Transverse colon (tissue), 4 donors: Measurements from ENCODE around the gene ZNF273. TPM values are rescaled to one million over a fixed set of nuclear protein-coding genes. Genes with fewer than 3 reads are reported as not detected.

Experiments used
- DNase-seq: peaks from one replicate; pipeline ENCODE4 v3.0.0-alpha.2; 2019
- H3K27ac ChIP-seq, 4 donors: fragments of 200-600 bp; sonication (generic); 2 replicates each; pipeline ENCODE4 v1.5.1; 2016 to 2018; ENCODE audit warnings: inconsistent platforms in 4 of 4
- H3K27me3 ChIP-seq: fragments of 200-600 bp; sonication (generic); 2 replicates; pipeline ENCODE4 v1.5.1; 2017; ENCODE audit warnings: inconsistent platforms
- H3K36me3 ChIP-seq, 4 donors: fragments of 200-600 bp; sonication (generic); 2 replicates each; pipeline ENCODE4 v1.5.1; 2017 to 2019; ENCODE audit warnings: inconsistent platforms in 4 of 4
- H3K4me1 ChIP-seq, 4 donors: fragments of 200-600 bp; sonication (generic); 2 replicates each; pipeline ENCODE4 v1.5.1; 2017 to 2020; ENCODE audit warnings: inconsistent platforms in 4 of 4
- H3K4me3 ChIP-seq, 4 donors: fragments of 200-600 bp; sonication (generic); 1 replicate in 1 of 4; 2 replicates in 3 of 4; pipeline versions ENCODE4 v1.5.1 to v1.6.1; 2017 to 2019; ENCODE audit warnings: inconsistent platforms in 4 of 4
- H3K9me3 ChIP-seq, 2 donors: fragments of 200-600 bp; sonication (generic); 2 replicates each; pipeline ENCODE4 v1.5.1; 2017 to 2019; ENCODE audit warnings: inconsistent platforms in 2 of 2
- EP300 ChIP-seq: sonication (generic); formaldehyde crosslinking; IDR thresholded peaks from one replicate; pipeline ENCODE4 v1.6.1; 2017; ENCODE audit warnings: antibody characterized with exemption, low read depth
- POLR2A ChIP-seq: fragments of 450-650 bp; IDR thresholded peaks from one replicate; pipeline ENCODE4 v1.6.1; 2016; ENCODE audit warnings: antibody characterized with exemption, mild to moderate bottlenecking, moderate library complexity
- POLR2AphosphoS5 ChIP-seq, 3 donors: sonication (generic); formaldehyde crosslinking; IDR thresholded peaks; one replicate each; pipeline ENCODE4 v1.6.1; 2016; ENCODE audit warnings: antibody characterized with exemption in 3 of 3
- WGBS, 2 donors: methylation state at CpG; one replicate each; pipeline ENCODE4 v1.1.5; 2018; ENCODE audit warnings: low coverage in 1 of 2; 5-methylcytosine and 5-hydroxymethylcytosine counted together
- in situ Hi-C, 4 donors: fragments of 200-750 bp; cut with MboI; loops; one replicate each; pipeline versions ENCODE4 v1.15.0 to v1.15.1; 2017; ENCODE audit warnings: low sequenced_read_pairs in 3 of 4, low pct_ligation_motif_present in 1 of 4, low pct_unique_long_range_greater_than_20kb in 1 of 4
- intact Hi-C: fragments of 100-400 bp; cut with DNase I; formaldehyde crosslinking; loops from one replicate; pipeline ENCODE4 v1.15.1; 2023; ENCODE audit warnings: low total_unique reads
- total RNA-seq, 4 donors: library from RNA; depleted of rRNA; stranded (reverse); fragments of >200 nt; gene quantifications; one replicate each; pipeline ENCODE4 v1.1.0, GENCODE V29; 2016
- TF ChIP-seq, protein P1 (sequence below), 5 experiments: fragments of 200-600 bp in 3 of 5; fragments of 450-650 bp in 2 of 5; sonication (generic) in 3 of 5; IDR thresholded peaks; 1 replicate in 2 of 5; 2 replicates in 3 of 5; pipeline ENCODE4 v1.5.1; 2016 to 2017; ENCODE audit warnings: antibody characterized with exemption in 5 of 5, inconsistent platforms in 3 of 5, mild to moderate bottlenecking in 2 of 5, moderate library complexity in 1 of 5

Gene ZNF273
- total RNA-seq, 4 donors from 2014 or later = 4.1 to 14.9 (median 5.7) TPM

DNA sequence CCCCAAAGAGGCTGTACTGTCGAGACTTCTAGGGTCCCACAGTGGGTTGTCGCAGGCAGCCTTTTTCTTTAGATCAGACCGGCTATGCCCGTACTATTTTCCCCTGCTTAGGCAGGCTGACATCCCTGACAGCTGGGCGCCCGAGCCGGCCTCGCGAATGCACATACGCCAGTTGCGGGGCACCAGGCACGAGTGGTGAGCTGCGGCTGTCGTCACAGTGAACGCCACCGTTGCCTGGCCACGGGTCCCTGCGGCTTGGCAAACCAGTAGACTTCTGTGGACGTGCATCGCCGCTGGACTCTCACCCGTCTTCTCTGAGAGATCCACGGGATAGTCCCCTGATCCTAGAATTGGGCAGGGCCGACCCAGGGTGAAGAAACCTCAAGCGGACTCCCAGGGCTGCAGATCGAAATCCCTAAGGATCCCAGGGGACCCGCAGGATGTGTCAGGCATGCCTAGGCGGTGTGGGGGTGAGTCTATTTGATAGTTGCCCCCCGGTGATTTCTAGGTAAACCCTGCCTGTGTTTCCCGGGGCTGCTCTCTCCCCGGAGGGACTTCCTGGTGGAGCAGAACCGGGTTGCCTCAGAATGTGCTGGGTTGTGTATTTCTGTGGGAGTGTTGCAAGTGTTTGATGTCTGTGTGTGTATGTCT, 33.0 kb upstream of the ZNF273 start:
- Histone ChIP-seq H3K27me3 (no peaks in the 10 kb centered on the region), H3K36me3 (no peaks in the 10 kb centered on the region), H3K4me3 (no peak overlapping the region), H3K9me3 (no peaks in the 10 kb centered on the region), H3K27ac (no peak overlapping the region), H3K4me1 (no peaks in the 10 kb centered on the region)
- WGBS, 2 donors = 92 to 93% methylated on average over 5 to 32 of the region's 32 CpGs
- DNase-seq = no peak
- TF ChIP-seq POLR2AphosphoS5 (IDR thresholded peaks at IDR 0.05) = no peak
- TF ChIP-seq EP300 = no peak
- no peak for TF ChIP-seq POLR2A
- TF ChIP-seq, protein P1, sequence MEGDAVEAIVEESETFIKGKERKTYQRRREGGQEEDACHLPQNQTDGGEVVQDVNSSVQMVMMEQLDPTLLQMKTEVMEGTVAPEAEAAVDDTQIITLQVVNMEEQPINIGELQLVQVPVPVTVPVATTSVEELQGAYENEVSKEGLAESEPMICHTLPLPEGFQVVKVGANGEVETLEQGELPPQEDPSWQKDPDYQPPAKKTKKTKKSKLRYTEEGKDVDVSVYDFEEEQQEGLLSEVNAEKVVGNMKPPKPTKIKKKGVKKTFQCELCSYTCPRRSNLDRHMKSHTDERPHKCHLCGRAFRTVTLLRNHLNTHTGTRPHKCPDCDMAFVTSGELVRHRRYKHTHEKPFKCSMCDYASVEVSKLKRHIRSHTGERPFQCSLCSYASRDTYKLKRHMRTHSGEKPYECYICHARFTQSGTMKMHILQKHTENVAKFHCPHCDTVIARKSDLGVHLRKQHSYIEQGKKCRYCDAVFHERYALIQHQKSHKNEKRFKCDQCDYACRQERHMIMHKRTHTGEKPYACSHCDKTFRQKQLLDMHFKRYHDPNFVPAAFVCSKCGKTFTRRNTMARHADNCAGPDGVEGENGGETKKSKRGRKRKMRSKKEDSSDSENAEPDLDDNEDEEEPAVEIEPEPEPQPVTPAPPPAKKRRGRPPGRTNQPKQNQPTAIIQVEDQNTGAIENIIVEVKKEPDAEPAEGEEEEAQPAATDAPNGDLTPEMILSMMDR (IDR thresholded peaks at IDR 0.05) = no peak
- in situ Hi-C loops (no loop called here), intact Hi-C loops (no loop called here)

DNA sequence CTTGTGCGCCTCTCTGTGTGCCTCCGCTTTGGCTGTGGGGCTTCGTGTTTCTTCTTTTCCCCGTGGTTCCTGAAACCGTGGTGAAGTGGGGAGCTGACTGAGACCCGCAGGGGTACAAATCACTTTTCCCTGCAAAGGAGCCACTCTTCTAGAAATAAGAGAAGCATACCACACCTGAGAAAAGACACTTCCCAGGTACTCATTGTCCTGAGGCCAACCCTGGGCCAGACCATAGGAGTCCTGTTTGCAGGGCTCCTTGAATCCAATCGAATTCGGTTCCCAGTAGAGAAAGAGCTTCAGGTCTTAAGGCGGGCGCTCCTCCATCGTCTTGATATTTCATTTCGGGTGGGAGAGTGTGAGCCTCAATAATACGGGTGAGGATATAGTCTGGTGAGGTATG, 32.4 kb upstream of the ZNF273 start:
- Histone ChIP-seq H3K36me3 (no peaks in the 10 kb centered on the region), H3K4me1 (no peaks in the 10 kb centered on the region), H3K9me3 (no peaks in the 10 kb centered on the region), H3K27me3 (no peaks in the 10 kb centered on the region), H3K27ac (no peak overlapping the region), H3K4me3 (no peak overlapping the region)
- 90% methylated on average over 13 of the region's 13 CpGs; no CpG with 5 or more reads in 1 of the 2 donors for WGBS, 2 donors
- in situ Hi-C loops (no loop called here), intact Hi-C loops (no loop called here)
- no peak for DNase-seq
- no peak for TF ChIP-seq EP300
- TF ChIP-seq POLR2A = no peak
- TF ChIP-seq, protein P1 (IDR thresholded peaks at IDR 0.05) = no peak
- TF ChIP-seq POLR2AphosphoS5 (IDR thresholded peaks at IDR 0.05) = no peak

DNA sequence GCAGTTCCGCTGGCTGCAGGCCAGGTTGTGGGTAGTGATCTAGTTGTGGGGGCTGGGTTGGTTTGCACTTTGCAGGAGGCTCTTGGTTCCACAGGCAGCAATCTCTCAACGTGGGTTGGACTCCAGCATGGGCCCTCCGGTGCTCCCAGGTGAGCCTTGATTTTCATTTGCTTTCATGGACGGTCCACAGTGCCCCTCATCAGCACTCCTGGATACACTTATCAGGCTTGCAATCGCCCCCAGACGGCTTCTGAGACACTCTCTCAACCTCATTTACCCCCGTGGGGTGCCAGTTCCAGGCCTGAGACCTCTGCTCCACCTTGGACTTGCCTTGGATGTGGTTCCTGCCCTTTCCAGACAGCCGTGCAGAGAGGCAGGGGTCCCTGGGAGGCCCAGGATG, 31.3 kb upstream of the ZNF273 start:
- Histone ChIP-seq H3K9me3 (no peaks in the 10 kb centered on the region), H3K4me1 (no peaks in the 10 kb centered on the region), H3K4me3 (no peak overlapping the region), H3K27me3 (no peaks in the 10 kb centered on the region), H3K27ac (no peak overlapping the region), H3K36me3 (no peaks in the 10 kb centered on the region)
- 79 to 81% methylated on average over 3 to 7 of the region's 8 CpGs for WGBS, 2 donors
- no peak for DNase-seq
- in situ Hi-C loops (no loop called here), intact Hi-C loops (no loop called here)
- no peak for TF ChIP-seq POLR2A
- TF ChIP-seq, protein P1 (IDR thresholded peaks at IDR 0.05) = no peak
- no peak for TF ChIP-seq POLR2AphosphoS5 (IDR thresholded peaks at IDR 0.05)
- no peak for TF ChIP-seq EP300

DNA sequence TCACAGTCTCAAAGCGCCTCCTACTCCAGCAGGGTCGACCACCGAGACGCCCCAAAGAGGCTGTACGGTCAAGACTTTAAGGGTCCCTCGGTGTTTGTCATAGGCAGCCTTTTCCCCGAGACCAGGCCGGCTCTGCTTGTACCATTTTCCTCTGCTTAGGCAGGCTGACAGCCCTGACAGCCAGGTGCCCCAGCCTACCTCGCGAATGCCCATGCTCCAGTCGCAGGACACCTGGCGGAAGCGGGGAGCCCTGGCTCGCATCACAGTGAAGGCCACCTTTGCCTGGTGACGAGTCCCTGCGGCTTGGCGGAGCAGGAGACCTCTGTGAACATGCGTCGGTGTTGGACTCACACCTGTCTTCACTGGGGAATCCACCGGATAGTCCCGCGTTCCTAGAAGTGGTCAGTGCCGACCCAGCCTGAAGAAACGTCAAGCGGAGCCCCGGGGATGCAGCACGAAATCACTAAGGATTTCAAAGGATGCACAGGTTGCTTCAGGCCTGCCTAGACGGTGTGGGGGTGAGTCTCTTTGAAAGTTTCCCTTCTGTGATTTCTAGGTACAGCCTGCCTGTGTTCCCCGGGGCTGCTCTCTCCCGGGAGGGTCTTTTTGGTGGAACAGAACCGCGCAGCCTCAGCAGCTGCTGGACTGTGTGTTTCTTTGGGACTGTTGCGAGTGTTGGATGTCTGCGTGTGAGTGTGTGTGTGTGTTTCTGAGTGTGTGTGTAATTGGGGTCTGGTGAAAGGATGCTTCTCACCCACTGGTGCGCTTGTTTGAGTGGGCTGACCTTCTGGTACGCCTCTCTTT, 30.5 kb upstream of the ZNF273 start:
- Histone ChIP-seq H3K4me3 (no peak overlapping the region), H3K27ac (no peak overlapping the region), H3K4me1 (peaks cover 0 to 4% (median 0%) of the 10 kb centered on the region in 4 donors), H3K9me3 (no peaks in the 10 kb centered on the region), H3K36me3 (no peaks in the 10 kb centered on the region), H3K27me3 (no peaks in the 10 kb centered on the region)
- intact Hi-C loops (no loop called here), in situ Hi-C loops (no loop called here)
- WGBS, 2 donors = 88 to 92% methylated on average over 10 to 36 of the region's 36 CpGs
- TF ChIP-seq EP300 (no peak), POLR2A (no peak), POLR2AphosphoS5 (IDR thresholded peaks at IDR 0.05) (no peak)
- TF ChIP-seq, protein P1 (IDR thresholded peaks at IDR 0.05) = no peak
- no peak for DNase-seq
